GM12878 (cell line): ENCODE data around the gene RAD51AP1. TPM values are rescaled to one million over a fixed set of nuclear protein-coding genes. Genes with fewer than 3 reads are reported as not detected.

Experiments used
- ATAC-seq: fragments of 200-7000 bp; cut with Tn5 transposase; 3 replicates; pipeline ENCODE4 v1.9.1; 2020; ENCODE audit warnings: mild to moderate bottlenecking, moderate library complexity
- BruUV-seq: library from RNA; stranded (reverse); fragments of 400-500 nt; replicated peaks from 2 replicates; lab custom pipeline; 2021; lab: Mats Ljungman, UMichigan
- CTCF ChIA-PET: fragments of 300-600 bp; sonication (Branson Sonifier 250); formaldehyde crosslinking; extraction: SDS; loops from one replicate; lab custom pipeline; 2021; ENCODE audit warnings: inconsistent platforms; lab: Yijun Ruan, JAX
- POLR2A ChIA-PET: fragments of 350-600 bp; formaldehyde crosslinking; extraction: SDS; loops from one replicate; lab custom pipeline; 2021; ENCODE audit warnings: inconsistent platforms; lab: Charles Lee
- RAD21 ChIA-PET: fragments of 300-600 bp; sonication (Branson Sonifier 250); formaldehyde crosslinking; loops from one replicate; lab custom pipeline; 2023; ENCODE audit warnings: antibody characterized with exemption; ENCODE audit not compliant: unreplicated experiment; lab: Charles Lee
- SMC1A ChIA-PET: fragments of 300-600 bp; sonication (Branson Sonifier 250); formaldehyde crosslinking; loops from one replicate; lab custom pipeline; 2023; ENCODE audit not compliant: unreplicated experiment, uncharacterized antibody; lab: Charles Lee
- DNase-seq: peaks from one replicate; pipeline ENCODE4 v3.0.0-alpha.2; 2011; ENCODE audit warnings: low read depth, low spot score
- FAIRE-seq: peaks from 3 replicates; lab custom pipeline; 2011; peaks lifted over from hg19 to GRCh38; lab: Jason Lieb, UNC
- H2AFZ ChIP-seq: 2 replicates; pipeline ENCODE4 v1.6.0; 2011; ENCODE audit warnings: low read depth, low read length, control low read depth; ENCODE audit not compliant: control insufficient read depth
- H3K27ac ChIP-seq: 2 replicates; pipeline ENCODE4 v1.5.1; 2011; ENCODE audit warnings: control low read depth; ENCODE audit not compliant: control insufficient read depth, insufficient read depth
- H3K27me3 ChIP-seq, 2 experiments: replicated peaks in 1 of 2; 2 replicates each; pipeline versions ENCODE4 v1.6.0 to v1.6.1; 2011; ENCODE audit warnings: low read length in 1 of 2; ENCODE audit not compliant: control insufficient read depth in 2 of 2, insufficient read depth in 2 of 2
- H3K36me3 ChIP-seq, 2 experiments: 2 replicates each; pipeline ENCODE4 v1.5.1; 2011; ENCODE audit warnings: low read length in 1 of 2; ENCODE audit not compliant: control insufficient read depth in 2 of 2, insufficient read depth in 2 of 2
- H3K4me1 ChIP-seq: 2 replicates; pipeline ENCODE4 v1.6.1; 2011; ENCODE audit warnings: mild to moderate bottlenecking, low read length, moderate library complexity, mixed read lengths; ENCODE audit not compliant: control insufficient read depth, insufficient read depth
- H3K4me2 ChIP-seq: 2 replicates; pipeline ENCODE4 v1.6.0; 2011; ENCODE audit warnings: control low read depth; ENCODE audit not compliant: control insufficient read depth, insufficient read depth
- H3K4me3 ChIP-seq: fragments of 200-600 bp; sonication (generic); 2 replicates; pipeline ENCODE4 v1.5.1; 2016
- H3K79me2 ChIP-seq: 2 replicates; pipeline ENCODE4 v1.6.0; 2011; ENCODE audit warnings: low read length; ENCODE audit not compliant: control insufficient read depth, insufficient read depth
- H3K9ac ChIP-seq: 2 replicates; pipeline ENCODE4 v1.8.0; 2011; ENCODE audit warnings: low read length, control low read depth, mixed read lengths; ENCODE audit not compliant: control insufficient read depth, insufficient read depth
- H3K9me3 ChIP-seq: replicated peaks from 3 replicates; pipeline ENCODE4 v1.5.1; 2011; ENCODE audit warnings: mild to moderate bottlenecking, low read length; ENCODE audit not compliant: control insufficient read depth, insufficient read depth
- H4K20me1 ChIP-seq: 2 replicates; pipeline ENCODE4 v1.6.0; 2011; ENCODE audit not compliant: control insufficient read depth, insufficient read depth
- BCL3 ChIP-seq: IDR thresholded peaks from 2 replicates; pipeline ENCODE4 v1.6.1; 2011; ENCODE audit warnings: borderline replicate concordance, low read depth, mild to moderate bottlenecking, moderate library complexity, low read length; ENCODE audit not compliant: insufficient read depth, poor library complexity, severe bottlenecking
- BMI1 ChIP-seq: fragments of 450-650 bp; IDR thresholded peaks from 2 replicates; pipeline ENCODE4 v1.6.1; 2016; ENCODE audit warnings: mild to moderate bottlenecking, moderate library complexity, borderline replicate concordance
- CBFB ChIP-seq: IDR thresholded peaks from 2 replicates; pipeline ENCODE4 v1.6.1; 2016; ENCODE audit warnings: antibody characterized with exemption, low read depth
- CEBPB ChIP-seq, 2 experiments: fragments of 150-350 bp in 1 of 2; IDR thresholded peaks; 2 replicates each; pipeline ENCODE4 v1.6.1; 2012 to 2014; ENCODE audit warnings: low read depth in 2 of 2, low read length in 2 of 2, borderline replicate concordance in 1 of 2, inconsistent platforms in 1 of 2
- CHD4 ChIP-seq: fragments of 200-600 bp; sonication (generic); IDR thresholded peaks from 2 replicates; pipeline ENCODE4 v1.6.1; 2016; ENCODE audit warnings: mild to moderate bottlenecking
- EP300 ChIP-seq, 2 experiments: fragments of 150-350 bp in 1 of 2; IDR thresholded peaks; 2 replicates each; pipeline ENCODE4 v1.6.1; 2011 to 2012; ENCODE audit warnings: low read depth in 2 of 2, low read length in 2 of 2, borderline replicate concordance in 1 of 2, improper control_type of control experiment in 1 of 2, inconsistent platforms in 1 of 2; ENCODE audit not compliant: control insufficient read depth in 1 of 2
- IRF5 ChIP-seq: fragments of 450-650 bp; IDR thresholded peaks from 2 replicates; pipeline ENCODE4 v1.6.1; 2017; ENCODE audit warnings: borderline replicate concordance
- MLLT1 ChIP-seq: fragments of 450-650 bp; IDR thresholded peaks from 2 replicates; pipeline ENCODE4 v1.6.1; 2016; ENCODE audit warnings: mild to moderate bottlenecking
- NFXL1 ChIP-seq: fragments of 450-650 bp; IDR thresholded peaks from 2 replicates; pipeline ENCODE4 v1.6.1; 2017; ENCODE audit warnings: antibody characterized with exemption, mild to moderate bottlenecking, borderline replicate concordance
- NFYA ChIP-seq: IDR thresholded peaks from 2 replicates; pipeline ENCODE4 v1.6.1; 2011; ENCODE audit warnings: low read depth, mild to moderate bottlenecking, low read length, improper control_type of control experiment, borderline replicate concordance
- NR2F1 ChIP-seq: fragments of 450-650 bp; conservative IDR thresholded peaks from 2 replicates; pipeline ENCODE4 v1.6.1; 2017; ENCODE audit warnings: mild to moderate bottlenecking
- POLR2A ChIP-seq: IDR thresholded peaks from 2 replicates; pipeline ENCODE4 v1.6.1; 2011; ENCODE audit warnings: low read depth, mild to moderate bottlenecking, low read length
- RUNX3 ChIP-seq: IDR thresholded peaks from 2 replicates; pipeline ENCODE4 v1.6.1; 2012; ENCODE audit warnings: low read length, inconsistent platforms
- STAT1 ChIP-seq: fragments of 450-650 bp; conservative IDR thresholded peaks from 2 replicates; pipeline ENCODE4 v1.6.1; 2014; ENCODE audit warnings: antibody characterized with exemption, mild to moderate bottlenecking
- ZNF274 ChIP-seq: IDR thresholded peaks from one replicate; pipeline ENCODE4 v1.8.0; 2011; ENCODE audit not compliant: insufficient read length, insufficient read depth
- ZSCAN29 ChIP-seq: fragments of 450-650 bp; IDR thresholded peaks from 2 replicates; pipeline ENCODE4 v1.6.1; 2017; ENCODE audit warnings: mild to moderate bottlenecking, moderate library complexity
- WGBS: methylation state at CpG from one replicate; pipeline ENCODE4 v1.1.6; 2016; ENCODE audit warnings: low lambda C conversion rate; ENCODE audit not compliant: insufficient replicate concordance, insufficient coverage; ENCODE audit errors: missing lambda C conversion rate; 5-methylcytosine and 5-hydroxymethylcytosine counted together
- in situ Hi-C: fragments of 300-500 bp; cut with MboI; formaldehyde crosslinking; loops from 9 replicates; pipeline ENCODE4 v1.14.3; 2018; ENCODE audit warnings: mixed read lengths
- intact Hi-C: fragments of 100-400 bp; cut with micrococcal nuclease; formaldehyde crosslinking; loops from one replicate; pipeline ENCODE4 v1.14.2; 2022; ENCODE audit not compliant: unreplicated experiment
- polyA plus RNA-seq, 11 experiments: library from polyadenylated mRNA; depleted of rRNA in 4 of 11; unstranded in 6 of 11; stranded (reverse) in 5 of 11; fragments of >200 nt; fragmentation: Nextera tagmentation in 4 of 11; fragmentation: Illumina TruSeq in 1 of 11; extraction: Ambion mirVana in 4 of 11; extraction: Trizol in 1 of 11; gene quantifications; 1 replicate in 1 of 11; 2 replicates in 10 of 11; pipeline versions ENCODE4 v1.2.1 to v1.2.3, GENCODE V29; 2011 to 2016; ENCODE audit warnings: inconsistent platforms in 2 of 11, missing spikeins in 2 of 11, low read depth in 1 of 11
- total RNA-seq, 4 experiments: library from RNA; depleted of rRNA in 3 of 4; stranded (reverse); fragments of >200 nt in 3 of 4; fragmentation: Illumina TruSeq in 1 of 4; extraction: Trizol in 1 of 4; gene quantifications; 2 replicates each; pipeline versions ENCODE4 v1.2.1 to v1.2.3, GENCODE V29; 2013 to 2021

The RAD51AP1 gene
- total and polyA plus RNA-seq, 10 of the 15 experiments (the other 5 are each of a cell fraction or from before 2014, with no cell fraction given) = 22.3 to 86.0 (median 50.9) TPM

- H3K27me3 ChIP-seq = no peaks in the 10 kb centered on the region
- no peaks in the 10 kb centered on the region for H3K9me3 ChIP-seq
- no peak for ATAC-seq
- H3K9ac ChIP-seq = no peak overlapping the region
- POLR2A ChIA-PET = no interaction called here
- CTCF ChIA-PET = no interaction called here
- RAD21 ChIA-PET = no interaction called here
- no peak overlapping the region for H2AFZ ChIP-seq
- BruUV-seq = no TSS peak
- no peak overlapping the region for H3K4me3 ChIP-seq
- 99% methylated on average over 7 of the region's 7 CpGs for WGBS
- no peak overlapping the region for H3K4me2 ChIP-seq
- no peaks in the 10 kb centered on the region for H3K36me3 ChIP-seq
- H3K79me2 ChIP-seq = no peaks in the 10 kb centered on the region
- in situ Hi-C loops (no loop called here), intact Hi-C loops (no loop called here)
- no peak overlapping the region for H3K27ac ChIP-seq
- no peak for DNase-seq
- no peak for TF ChIP-seq BCL3
- no peak for TF ChIP-seq STAT1
- TF ChIP-seq CEBPB (IDR thresholded peaks at IDR 0.05; ENCODE audit: borderline replicate concordance in 1 of 2, low read depth in 2 of 2, low read length in 2 of 2) = no peak
- TF ChIP-seq NFXL1 = no peak
- no peak for TF ChIP-seq CBFB
- TF ChIP-seq NR2F1 = no peak
- no peak for TF ChIP-seq ZNF274
- no peak for TF ChIP-seq ZSCAN29
- no peak for TF ChIP-seq CHD4
- TF ChIP-seq RUNX3 = no peak
- no peak for TF ChIP-seq POLR2A
- TF ChIP-seq MLLT1 = no peak
- no peak for TF ChIP-seq BMI1
- TF ChIP-seq NFYA = no peak
- no peak for TF ChIP-seq IRF5
- no peak for TF ChIP-seq EP300 (IDR thresholded peaks at IDR 0.05; ENCODE audit: borderline replicate concordance in 1 of 2, control insufficient read depth in 1 of 2, low read depth in 2 of 2, low read length in 2 of 2)
- SMC1A ChIA-PET = no interaction called here
- H4K20me1 ChIP-seq = no peaks in the 10 kb centered on the region
- peaks cover 4% of the 10 kb centered on the region for H3K4me1 ChIP-seq
- FAIRE-seq = peak; percentile 31
Observed at GRCh38 chr12:4572680-4573079, 34.0 kb downstream of the RAD51AP1 start.
